HepG2 (cell line): ENCODE results near the gene KCNAB1. TPM values are rescaled to one million over a fixed set of nuclear protein-coding genes. Genes with fewer than 3 reads are reported as not detected.

Experiments
- ATAC-seq: fragments of 200-7000 bp; cut with Tn5 transposase; 3 replicates; pipeline ENCODE4 v1.9.1; 2020; ENCODE audit warnings: mild to moderate bottlenecking, moderate library complexity
- BruUV-seq: library from RNA; stranded (reverse); fragments of 400-500 nt; replicated peaks from 2 replicates; lab custom pipeline; 2021; lab: Mats Ljungman, UMichigan
- CTCF ChIA-PET: fragments of 300-600 bp; formaldehyde crosslinking; extraction: SDS; loops from one replicate; lab custom pipeline; 2021; ENCODE audit warnings: low total read pairs, inconsistent platforms, low intra/inter-chr PET ratio; lab: Yijun Ruan, JAX
- POLR2A ChIA-PET: fragments of 350-600 bp; sonication (Branson Sonifier 250); formaldehyde crosslinking; loops from one replicate; lab custom pipeline; 2020; ENCODE audit warnings: antibody characterized with exemption, inconsistent platforms; lab: Yijun Ruan, JAX
- DNase-seq: peaks from one replicate; pipeline ENCODE4 v3.0.0-alpha.2; 2015; ENCODE audit warnings: low spot score
- FAIRE-seq: peaks from 3 replicates; lab custom pipeline; 2011; peaks lifted over from hg19 to GRCh38; lab: Jason Lieb, UNC
- H2AFZ ChIP-seq: one replicate; pipeline ENCODE4 v1.6.1; 2011; ENCODE audit warnings: low read length, inconsistent platforms
- H3K27ac ChIP-seq: fragments of 300-600 bp; 3 replicates; pipeline ENCODE4 v1.8.0; 2011; ENCODE audit warnings: mixed run types, mild to moderate bottlenecking, mixed read lengths, low read length, inconsistent platforms; ENCODE audit not compliant: insufficient read depth; ENCODE audit errors: extremely low read length
- H3K27me3 ChIP-seq, 2 experiments: fragments of 200-600 bp in 1 of 2; 2 replicates in 1 of 2; 3 replicates in 1 of 2; pipeline versions ENCODE4 v1.6.0 to v1.8.0; 2011; ENCODE audit warnings: low read length in 2 of 2, mild to moderate bottlenecking in 2 of 2, moderate library complexity in 2 of 2, inconsistent platforms in 1 of 2; ENCODE audit not compliant: insufficient read depth in 2 of 2, control insufficient read depth in 1 of 2
- H3K36me3 ChIP-seq, 2 experiments: fragments of 200-600 bp in 1 of 2; replicated peaks in 1 of 2; 2 replicates in 1 of 2; 3 replicates in 1 of 2; pipeline versions ENCODE4 v1.5.1 to v1.8.0; 2011; ENCODE audit warnings: low read length in 2 of 2, inconsistent platforms in 1 of 2; ENCODE audit not compliant: insufficient read depth in 2 of 2, control insufficient read depth in 1 of 2
- H3K4me1 ChIP-seq: 2 replicates; pipeline ENCODE4 v1.5.1; 2012; ENCODE audit warnings: low read length, inconsistent platforms; ENCODE audit not compliant: insufficient read depth
- H3K4me2 ChIP-seq: 2 replicates; pipeline ENCODE4 v1.6.0; 2011; ENCODE audit warnings: low read depth, low read length, inconsistent platforms
- H3K4me3 ChIP-seq, 3 experiments: fragments of 200-600 bp in 1 of 3; sonication (generic), shearing (Covaris generic) in 1 of 3; replicated peaks in 1 of 3; 2 replicates each; pipeline ENCODE4 v1.5.1; 2011 to 2016; ENCODE audit warnings: low read length in 3 of 3, inconsistent platforms in 2 of 3, low read depth in 2 of 3, mild to moderate bottlenecking in 2 of 3, control low read depth in 1 of 3, mixed read lengths in 1 of 3; ENCODE audit not compliant: insufficient read depth in 1 of 3
- H3K79me2 ChIP-seq: one replicate; pipeline ENCODE4 v1.6.1; 2011; ENCODE audit warnings: low read length, inconsistent platforms; ENCODE audit not compliant: insufficient read depth
- H3K9ac ChIP-seq: 2 replicates; pipeline ENCODE4 v1.6.0; 2011; ENCODE audit warnings: mild to moderate bottlenecking, low read depth, low read length, inconsistent platforms; ENCODE audit not compliant: insufficient read depth
- H3K9me3 ChIP-seq: 2 replicates; pipeline ENCODE4 v1.5.1; 2012; ENCODE audit warnings: mild to moderate bottlenecking, low read length
- H4K20me1 ChIP-seq: 2 replicates; pipeline ENCODE4 v1.6.0; 2011; ENCODE audit warnings: inconsistent platforms, mild to moderate bottlenecking, low read length, moderate library complexity; ENCODE audit not compliant: insufficient read depth
- CREBL2 ChIP-seq: sonication (generic); formaldehyde crosslinking; IDR thresholded peaks from 2 replicates; pipeline ENCODE4 v1.8.1; 2023; ENCODE audit warnings: missing genetic modification reagents, mild to moderate bottlenecking, borderline replicate concordance
- E2F2 ChIP-seq: sonication (generic); formaldehyde crosslinking; IDR thresholded peaks from 2 replicates; pipeline ENCODE4 v1.4.0; 2020; ENCODE audit warnings: missing genetic modification reagents, borderline replicate concordance
- HNRNPL ChIP-seq: fragments of 200-400 bp; formaldehyde crosslinking; IDR thresholded peaks from 2 replicates; pipeline ENCODE4 v1.6.1; 2017; ENCODE audit warnings: mild to moderate bottlenecking, low read depth, low read length
- JUNB ChIP-seq: sonication (generic); formaldehyde crosslinking; IDR thresholded peaks from 2 replicates; pipeline ENCODE4 v1.8.0; 2022; ENCODE audit warnings: missing genetic modification reagents, mild to moderate bottlenecking, borderline replicate concordance
- JUND ChIP-seq: sonication (generic); formaldehyde crosslinking; IDR thresholded peaks from 2 replicates; pipeline ENCODE4 v1.8.0; 2022; ENCODE audit warnings: mild to moderate bottlenecking, missing genetic modification reagents
- KLF6 ChIP-seq: IDR thresholded peaks from 2 replicates; pipeline ENCODE4 v1.8.0; 2016; ENCODE audit warnings: missing biosample characterization, missing genetic modification reagents
- SMARCE1 ChIP-seq: fragments of 450-650 bp; IDR thresholded peaks from 2 replicates; pipeline ENCODE4 v1.6.1; 2017; ENCODE audit warnings: borderline replicate concordance
- ZNF12 ChIP-seq: sonication (generic); formaldehyde crosslinking; IDR thresholded peaks from 2 replicates; pipeline ENCODE4 v1.5.0; 2020; ENCODE audit warnings: missing genetic modification reagents
- ZNF878 ChIP-seq: sonication (generic); formaldehyde crosslinking; IDR thresholded peaks from 2 replicates; pipeline ENCODE4 v1.8.1; 2023; ENCODE audit warnings: mild to moderate bottlenecking, missing genetic modification reagents, moderate library complexity
- WGBS: methylation state at CpG from one replicate; pipeline ENCODE4 v1.1.6; 2017; ENCODE audit warnings: low lambda C conversion rate; 5-methylcytosine and 5-hydroxymethylcytosine counted together
- in situ Hi-C: cut with HindIII; loops from 2 replicates; pipeline ENCODE4 v1.10.0; 2017; ENCODE audit warnings: low pct_unique_long_range_greater_than_20kb; ENCODE audit not compliant: extremely low pct_ligation_motif_present
- intact Hi-C: fragments of 100-400 bp; cut with micrococcal nuclease; formaldehyde crosslinking; loops from one replicate; pipeline ENCODE4 v1.10.0; 2022; ENCODE audit not compliant: unreplicated experiment
- polyA plus RNA-seq, 8 experiments: library from polyadenylated mRNA; depleted of rRNA in 3 of 8; stranded (reverse) in 7 of 8; unstranded in 1 of 8; fragments of >200 nt; fragmentation: Illumina TruSeq in 4 of 8; extraction: Trizol in 4 of 8; gene quantifications; 2 replicates each; pipeline versions ENCODE4 v1.2.1 to v1.2.3, GENCODE V29; 2011 to 2016; ENCODE audit warnings: low read depth in 4 of 8, missing spikeins in 1 of 8, mixed read lengths in 1 of 8; ENCODE audit not compliant: insufficient read depth in 1 of 8
- total RNA-seq, 5 experiments: library from RNA; depleted of rRNA; stranded (reverse); fragments of >200 nt; fragmentation: Illumina TruSeq; extraction: Trizol; gene quantifications; 2 replicates each; pipeline ENCODE4 v1.2.3, GENCODE V29; 2016; ENCODE audit warnings: low read depth in 1 of 5
- TF ChIP-seq, protein P1 (sequence below): sonication (generic); formaldehyde crosslinking; IDR thresholded peaks from 2 replicates; pipeline ENCODE4 v1.4.0; 2020; ENCODE audit warnings: mild to moderate bottlenecking, missing genetic modification reagents
- TF ChIP-seq, protein P2 (sequence below): IDR thresholded peaks from 2 replicates; pipeline ENCODE4 v1.6.1; 2016; ENCODE audit warnings: control low read depth

The KCNAB1 gene
- total and polyA plus RNA-seq, 2 of the 13 experiments (the other 11 are each of a cell fraction or from before 2014, with no cell fraction given) = not detected

- intact Hi-C loops (no loop called here), in situ Hi-C loops (no loop called here)
- Histone ChIP-seq H3K4me2 (no peak overlapping the region), H3K27me3 (no peaks in the 10 kb centered on the region), H2AFZ (no peak overlapping the region), H3K9ac (no peak overlapping the region), H3K4me3 (no peak overlapping the region), H3K79me2 (no peaks in the 10 kb centered on the region), H3K27ac (no peak overlapping the region), H3K9me3 (no peaks in the 10 kb centered on the region), H3K4me1 (no peaks in the 10 kb centered on the region), H3K36me3 (no peaks in the 10 kb centered on the region), H4K20me1 (no peaks in the 10 kb centered on the region)
- no TSS peak for BruUV-seq
- FAIRE-seq (no peak), ATAC-seq (no peak), DNase-seq (no peak)
- ChIA-PET CTCF (no interaction called here), POLR2A (no interaction called here)
- 45% methylated on average over 2 of the region's 2 CpGs for WGBS
- TF ChIP-seq ZNF878 (CRISPR knock-in tag) = no peak
- no peak for TF ChIP-seq ZNF12 (CRISPR knock-in tag)
- no peak for TF ChIP-seq CREBL2 (CRISPR knock-in tag)
- TF ChIP-seq, protein P1, sequence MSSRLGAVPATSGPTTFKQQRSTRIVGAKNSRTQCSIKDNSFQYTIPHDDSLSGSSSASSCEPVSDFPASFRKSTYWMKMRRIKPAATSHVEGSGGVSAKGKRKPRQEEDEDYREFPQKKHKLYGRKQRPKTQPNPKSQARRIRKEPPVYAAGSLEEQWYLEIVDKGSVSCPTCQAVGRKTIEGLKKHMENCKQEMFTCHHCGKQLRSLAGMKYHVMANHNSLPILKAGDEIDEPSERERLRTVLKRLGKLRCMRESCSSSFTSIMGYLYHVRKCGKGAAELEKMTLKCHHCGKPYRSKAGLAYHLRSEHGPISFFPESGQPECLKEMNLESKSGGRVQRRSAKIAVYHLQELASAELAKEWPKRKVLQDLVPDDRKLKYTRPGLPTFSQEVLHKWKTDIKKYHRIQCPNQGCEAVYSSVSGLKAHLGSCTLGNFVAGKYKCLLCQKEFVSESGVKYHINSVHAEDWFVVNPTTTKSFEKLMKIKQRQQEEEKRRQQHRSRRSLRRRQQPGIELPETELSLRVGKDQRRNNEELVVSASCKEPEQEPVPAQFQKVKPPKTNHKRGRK (CRISPR knock-in tag) = no peak
- no peak for TF ChIP-seq SMARCE1
- no peak for TF ChIP-seq JUNB
- TF ChIP-seq HNRNPL = no peak
- TF ChIP-seq KLF6 = no peak
- TF ChIP-seq JUND = no peak
- TF ChIP-seq, protein P2, sequence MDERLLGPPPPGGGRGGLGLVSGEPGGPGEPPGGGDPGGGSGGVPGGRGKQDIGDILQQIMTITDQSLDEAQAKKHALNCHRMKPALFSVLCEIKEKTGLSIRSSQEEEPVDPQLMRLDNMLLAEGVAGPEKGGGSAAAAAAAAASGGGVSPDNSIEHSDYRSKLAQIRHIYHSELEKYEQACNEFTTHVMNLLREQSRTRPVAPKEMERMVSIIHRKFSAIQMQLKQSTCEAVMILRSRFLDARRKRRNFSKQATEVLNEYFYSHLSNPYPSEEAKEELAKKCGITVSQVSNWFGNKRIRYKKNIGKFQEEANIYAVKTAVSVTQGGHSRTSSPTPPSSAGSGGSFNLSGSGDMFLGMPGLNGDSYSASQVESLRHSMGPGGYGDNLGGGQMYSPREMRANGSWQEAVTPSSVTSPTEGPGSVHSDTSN = no peak
- TF ChIP-seq E2F2 = no peak
These were observed 221.0 kb downstream of the KCNAB1 start for GRCh38 chr3:156341332-156341731.
